ENCODE measurements around the gene KRT40. TPM values are rescaled to one million over a fixed set of nuclear protein-coding genes. Genes with fewer than 3 reads are reported as not detected.

KRT40 gene
- total and polyA plus RNA-seq, 4 experiments from 2014 or later: not detected

- H3K36me3 Mint-ChIP-seq: no peaks in the 10 kb centered on the region
- Histone ChIP-seq H3K9me3 (ENCODE audit: control insufficient read depth in 1 of 2, low read length in 2 of 2) (no peaks in the 10 kb centered on the region), H3K4me3 (ENCODE audit: low read length in 2 of 2) (no peak overlapping the region), H3K27me3 (ENCODE audit: insufficient read depth, low read length) (peaks cover 4% of the 10 kb centered on the region), H3K27ac (ENCODE audit: low read depth, low read length) (no peak overlapping the region), H3K36me3 (ENCODE audit: insufficient read depth, low read length) (no peaks in the 10 kb centered on the region), H3K4me1 (ENCODE audit: insufficient read depth, low read length) (no peaks in the 10 kb centered on the region)
- intact Hi-C loops (cut with micrococcal nuclease): no loop called here
- no peaks in the 10 kb centered on the region for H3K4me1 Mint-ChIP-seq
- POLR2A ChIA-PET (ENCODE audit: partially characterized antibody): no interaction called here
- H3K4me3 Mint-ChIP-seq: no peak overlapping the region
- peaks cover 23 to 35% of the 10 kb centered on the region in 2 donors for H3K27me3 Mint-ChIP-seq
- no peaks in the 10 kb centered on the region for H3K9me3 Mint-ChIP-seq
- CTCF ChIA-PET (ENCODE audit: partially characterized antibody): interaction anchor here (0.6 to 2.3 kb wide), 4 partner anchors 10 to 92 kb away, joined by 3 to 6 read pairs (median 4); partner anchors contain the start of gene KRT39
- no peak overlapping the region for H3K27ac Mint-ChIP-seq
- no peak for DNase-seq
These were observed 31.5 kb downstream of the KRT40 start for GRCh38 chr17:40952661-40953060.

GRCh38 chr17:40952154-40952553 is 32.0 kb downstream of the KRT40 start:
- Mint-ChIP-seq H3K36me3 (no peaks in the 10 kb centered on the region), H3K9me3 (no peaks in the 10 kb centered on the region), H3K27me3 (peaks cover 25 to 38% of the 10 kb centered on the region in 2 donors), H3K27ac (no peak overlapping the region), H3K4me1 (no peaks in the 10 kb centered on the region), H3K4me3 (no peak overlapping the region)
- Histone ChIP-seq H3K4me3 (ENCODE audit: low read length in 2 of 2) (no peak overlapping the region), H3K4me1 (ENCODE audit: insufficient read depth, low read length) (no peaks in the 10 kb centered on the region), H3K36me3 (ENCODE audit: insufficient read depth, low read length) (no peaks in the 10 kb centered on the region), H3K27ac (ENCODE audit: low read depth, low read length) (no peak overlapping the region), H3K9me3 (ENCODE audit: control insufficient read depth in 1 of 2, low read length in 2 of 2) (no peaks in the 10 kb centered on the region), H3K27me3 (ENCODE audit: insufficient read depth, low read length) (peaks cover 4% of the 10 kb centered on the region)
- intact Hi-C loops (cut with micrococcal nuclease): no loop called here
- ChIA-PET CTCF (ENCODE audit: partially characterized antibody) (interaction anchor here (0.6 to 2.3 kb wide), 4 partner anchors 10 to 92 kb away, joined by 3 to 6 read pairs (median 4); partner anchors contain the start of gene KRT39), POLR2A (ENCODE audit: partially characterized antibody) (no interaction called here)
- DNase-seq: no peak

GRCh38 chr17:40951011-40951622 is 33.0 kb downstream of the KRT40 start:
- ChIA-PET POLR2A (ENCODE audit: partially characterized antibody) (no interaction called here), CTCF (ENCODE audit: partially characterized antibody) (no interaction called here)
- peaks cover 4% of the 10 kb centered on the region for H3K27me3 ChIP-seq (ENCODE audit: insufficient read depth, low read length)
- Mint-ChIP-seq H3K27me3 (peaks cover 29 to 49% of the 10 kb centered on the region in 2 donors), H3K9me3 (no peaks in the 10 kb centered on the region), H3K4me1 (no peaks in the 10 kb centered on the region), H3K36me3 (no peaks in the 10 kb centered on the region), H3K27ac (no peak overlapping the region), H3K4me3 (no peak overlapping the region)
- intact Hi-C loops (cut with micrococcal nuclease): no loop called here
- no peaks in the 10 kb centered on the region for H3K4me1 ChIP-seq (ENCODE audit: insufficient read depth, low read length)
- H3K27ac ChIP-seq (ENCODE audit: low read depth, low read length): no peak overlapping the region
- no peak overlapping the region for H3K4me3 ChIP-seq (ENCODE audit: low read length in 2 of 2)
- H3K36me3 ChIP-seq (ENCODE audit: insufficient read depth, low read length): no peaks in the 10 kb centered on the region
- H3K9me3 ChIP-seq (ENCODE audit: control insufficient read depth in 1 of 2, low read length in 2 of 2): no peaks in the 10 kb centered on the region
- DNase-seq: no peak

GRCh38 chr17:40950176-40950575 is 34.0 kb downstream of the KRT40 start:
- no peak overlapping the region for H3K27ac Mint-ChIP-seq
- Histone ChIP-seq H3K4me3 (ENCODE audit: low read length in 2 of 2) (no peak overlapping the region), H3K36me3 (ENCODE audit: insufficient read depth, low read length) (no peaks in the 10 kb centered on the region), H3K9me3 (ENCODE audit: control insufficient read depth in 1 of 2, low read length in 2 of 2) (no peaks in the 10 kb centered on the region), H3K4me1 (ENCODE audit: insufficient read depth, low read length) (no peaks in the 10 kb centered on the region), H3K27ac (ENCODE audit: low read depth, low read length) (no peak overlapping the region), H3K27me3 (ENCODE audit: insufficient read depth, low read length) (peaks cover 4% of the 10 kb centered on the region)
- H3K27me3 Mint-ChIP-seq: peaks cover 30 to 56% of the 10 kb centered on the region in 2 donors
- no peaks in the 10 kb centered on the region for H3K4me1 Mint-ChIP-seq
- intact Hi-C loops (cut with micrococcal nuclease): no loop called here
- DNase-seq: no peak
- no peaks in the 10 kb centered on the region for H3K36me3 Mint-ChIP-seq
- POLR2A ChIA-PET (ENCODE audit: partially characterized antibody): no interaction called here
- CTCF ChIA-PET (ENCODE audit: partially characterized antibody): no interaction called here
- H3K9me3 Mint-ChIP-seq: no peaks in the 10 kb centered on the region
- peak overlapping the region in 1 of 8 donors; percentile 1 for H3K4me3 Mint-ChIP-seq

- intact Hi-C loops (cut with micrococcal nuclease): no loop called here
- Histone ChIP-seq H3K27me3 (ENCODE audit: insufficient read depth, low read length) (peaks cover 4% of the 10 kb centered on the region), H3K4me3 (ENCODE audit: low read length in 2 of 2) (no peak overlapping the region), H3K9me3 (ENCODE audit: control insufficient read depth in 1 of 2, low read length in 2 of 2) (no peaks in the 10 kb centered on the region), H3K36me3 (ENCODE audit: insufficient read depth, low read length) (no peaks in the 10 kb centered on the region), H3K27ac (ENCODE audit: low read depth, low read length) (no peak overlapping the region), H3K4me1 (ENCODE audit: insufficient read depth, low read length) (no peaks in the 10 kb centered on the region)
- H3K4me1 Mint-ChIP-seq: no peaks in the 10 kb centered on the region
- CTCF ChIA-PET (ENCODE audit: partially characterized antibody): no interaction called here
- H3K27me3 Mint-ChIP-seq: peaks cover 28 to 60% of the 10 kb centered on the region in 2 donors
- no peak overlapping the region for H3K4me3 Mint-ChIP-seq
- POLR2A ChIA-PET (ENCODE audit: partially characterized antibody): no interaction called here
- no peaks in the 10 kb centered on the region for H3K36me3 Mint-ChIP-seq
- H3K27ac Mint-ChIP-seq: no peak overlapping the region
- DNase-seq: no peak
- no peaks in the 10 kb centered on the region for H3K9me3 Mint-ChIP-seq
These were observed 34.7 kb downstream of the KRT40 start for GRCh38 chr17:40949418-40949817.

- no peaks in the 10 kb centered on the region for H3K36me3 ChIP-seq (ENCODE audit: insufficient read depth, low read length)
- H3K4me1 ChIP-seq (ENCODE audit: insufficient read depth, low read length): no peaks in the 10 kb centered on the region
- H3K27me3 ChIP-seq (ENCODE audit: insufficient read depth, low read length): no peaks in the 10 kb centered on the region
- ChIA-PET POLR2A (ENCODE audit: partially characterized antibody) (no interaction called here), CTCF (ENCODE audit: partially characterized antibody) (no interaction called here)
- H3K9me3 ChIP-seq (ENCODE audit: control insufficient read depth in 1 of 2, low read length in 2 of 2): no peaks in the 10 kb centered on the region
- Mint-ChIP-seq H3K36me3 (no peaks in the 10 kb centered on the region), H3K4me1 (no peaks in the 10 kb centered on the region), H3K27ac (no peak overlapping the region), H3K4me3 (no peak overlapping the region), H3K27me3 (peaks cover 27 to 62% of the 10 kb centered on the region in 2 donors), H3K9me3 (no peaks in the 10 kb centered on the region)
- DNase-seq: no peak
- H3K27ac ChIP-seq (ENCODE audit: low read depth, low read length): no peak overlapping the region
- no peak overlapping the region for H3K4me3 ChIP-seq (ENCODE audit: low read length in 2 of 2)
- intact Hi-C loops (cut with micrococcal nuclease): no loop called here
These were observed 36.2 kb downstream of the KRT40 start for GRCh38 chr17:40947929-40948328.

GRCh38 chr17:40945414-40945813 is 38.7 kb downstream of the KRT40 start:
- no peak overlapping the region for H3K4me3 Mint-ChIP-seq
- ChIA-PET CTCF (ENCODE audit: partially characterized antibody) (interaction anchor here (1.1 kb wide), 1 partner anchor 16 kb away, joined by 4 read pairs; no protein-coding TSS in a partner anchor), POLR2A (ENCODE audit: partially characterized antibody) (no interaction called here)
- no peak for DNase-seq
- H3K36me3 Mint-ChIP-seq: no peaks in the 10 kb centered on the region
- no peaks in the 10 kb centered on the region for H3K4me1 Mint-ChIP-seq
- peaks cover 23 to 58% of the 10 kb centered on the region in 2 donors for H3K27me3 Mint-ChIP-seq
- no peaks in the 10 kb centered on the region for H3K9me3 Mint-ChIP-seq
- H3K27me3 ChIP-seq (ENCODE audit: insufficient read depth, low read length): no peaks in the 10 kb centered on the region
- no peak overlapping the region for H3K27ac Mint-ChIP-seq
- intact Hi-C loops (cut with micrococcal nuclease): no loop called here
- no peak overlapping the region for H3K27ac ChIP-seq (ENCODE audit: low read depth, low read length)
- H3K36me3 ChIP-seq (ENCODE audit: insufficient read depth, low read length): no peaks in the 10 kb centered on the region
- no peaks in the 10 kb centered on the region for H3K4me1 ChIP-seq (ENCODE audit: insufficient read depth, low read length)
- no peaks in the 10 kb centered on the region for H3K9me3 ChIP-seq (ENCODE audit: control insufficient read depth in 1 of 2, low read length in 2 of 2)
- H3K4me3 ChIP-seq (ENCODE audit: low read length in 2 of 2): no peak overlapping the region
